ENCODE results near the gene U2AF1L4. TPM values are rescaled to one million over a fixed set of nuclear protein-coding genes. Genes with fewer than 3 reads are reported as not detected.
A peak's percentile ranks its signal among the peaks of the same experiment; 100 is the strongest.

U2AF1L4 gene
- total RNA-seq, 1 donor: 5.8 TPM

DNA sequence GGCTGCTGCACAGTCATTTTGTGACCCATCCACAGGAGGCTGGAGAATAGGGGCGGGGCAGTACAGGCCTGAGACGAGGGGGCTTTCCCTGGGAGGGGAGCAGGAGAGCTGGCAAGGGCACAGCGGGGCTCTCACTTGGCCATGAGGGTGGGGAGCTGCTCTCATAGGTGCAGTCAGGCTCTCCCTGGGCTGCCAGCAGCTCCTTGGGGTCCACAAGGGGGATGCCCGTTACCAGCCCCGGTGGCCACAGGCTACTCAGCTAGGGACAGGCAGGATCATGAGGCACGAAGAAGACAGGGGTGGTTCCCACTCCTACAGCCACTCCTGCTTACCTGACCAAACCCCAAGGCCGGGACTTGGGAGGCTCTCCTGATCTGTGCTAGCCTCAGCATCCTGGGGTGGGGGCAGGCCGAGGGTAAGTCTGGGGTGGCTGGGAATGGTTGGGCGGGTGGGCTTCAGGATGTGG is 46.6 kb upstream of the U2AF1L4 start:
- Histone ChIP-seq H3K27me3 (ENCODE audit: insufficient read depth, low read length) (peaks cover 20% of the 10 kb centered on the region), H4K20me1 (ENCODE audit: insufficient read depth, low read length) (no peaks in the 10 kb centered on the region)

DNA sequence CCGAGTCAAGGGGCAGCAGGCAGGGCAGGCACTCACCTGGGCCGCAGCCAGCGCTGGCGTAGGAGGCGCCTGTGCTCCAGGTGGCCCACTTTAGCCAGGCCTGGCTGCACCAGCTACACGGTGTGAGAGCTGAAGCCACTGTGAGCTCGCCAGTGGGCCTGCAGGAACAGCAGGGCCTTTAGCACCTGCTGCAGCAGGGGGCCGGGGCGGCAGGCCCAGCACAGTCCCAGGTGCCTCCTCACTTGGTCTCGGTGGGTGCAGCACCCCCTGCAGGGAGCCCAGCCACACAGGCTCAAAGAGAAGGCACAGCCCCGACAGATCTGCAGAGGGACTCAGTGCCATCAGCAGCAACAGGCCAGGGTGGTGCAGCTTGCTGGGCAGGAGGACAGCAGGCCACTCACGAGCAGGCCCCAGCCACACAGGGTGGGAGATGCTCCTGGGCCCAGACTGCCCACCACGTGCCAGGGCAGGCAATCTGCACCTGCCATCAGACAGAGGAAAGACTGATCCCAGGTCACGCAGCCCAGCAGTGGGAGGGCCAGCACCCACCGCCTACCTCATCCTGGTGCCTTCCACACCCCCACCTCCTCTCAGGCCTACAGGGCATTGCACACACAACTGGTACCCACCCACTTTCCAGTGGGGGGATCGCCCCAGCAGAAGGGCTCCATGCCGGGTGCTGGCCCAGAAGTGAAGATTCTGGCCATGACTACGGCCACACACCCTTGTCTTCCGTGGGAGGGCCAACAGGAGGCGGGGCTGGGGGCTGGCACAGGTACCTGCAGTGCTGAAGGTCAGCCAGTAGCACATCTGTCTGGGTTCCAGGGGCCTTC is 46.0 kb upstream of the U2AF1L4 start:
- no peak overlapping the region for H2AFZ ChIP-seq (ENCODE audit: low read length)
- no peaks in the 10 kb centered on the region for H3K79me2 ChIP-seq (ENCODE audit: insufficient read depth, low read length)
- H3K27ac ChIP-seq (ENCODE audit: low read depth, low read length): no peak overlapping the region
- no peak for TF ChIP-seq CTCF (IDR thresholded peaks at IDR 0.05; ENCODE audit: extremely low read depth, low read depth, low read length)
- no peaks in the 10 kb centered on the region for H4K20me1 ChIP-seq (ENCODE audit: insufficient read depth, low read length)
- peaks cover 2% of the 10 kb centered on the region for H3K4me1 ChIP-seq (ENCODE audit: insufficient read depth, low read length)
- no peaks in the 10 kb centered on the region for H3K9me3 ChIP-seq (ENCODE audit: low read depth, low read length)
- H3K4me3 ChIP-seq (ENCODE audit: insufficient read depth, low read length): no peak overlapping the region
- peak; percentile 84 for DNase-seq (ENCODE audit: insufficient read length, low spot score, missing footprints)
- peaks cover 14% of the 10 kb centered on the region for H3K27me3 ChIP-seq (ENCODE audit: insufficient read depth, low read length)
- H3K36me3 ChIP-seq (ENCODE audit: insufficient read depth, low read length): no peaks in the 10 kb centered on the region
- no peak overlapping the region for H3K4me2 ChIP-seq (ENCODE audit: insufficient read depth, low read length)

More for the DNA sequence above, 46.6 kb upstream of the U2AF1L4 start:
- no peak overlapping the region for H3K4me3 ChIP-seq (ENCODE audit: insufficient read depth, low read length)
- H2AFZ ChIP-seq (ENCODE audit: low read length): no peak overlapping the region
- H3K79me2 ChIP-seq (ENCODE audit: insufficient read depth, low read length): no peaks in the 10 kb centered on the region
- no peaks in the 10 kb centered on the region for H3K9me3 ChIP-seq (ENCODE audit: low read depth, low read length)
- H3K36me3 ChIP-seq (ENCODE audit: insufficient read depth, low read length): no peaks in the 10 kb centered on the region
- peaks cover 2% of the 10 kb centered on the region for H3K4me1 ChIP-seq (ENCODE audit: insufficient read depth, low read length)
- no peak overlapping the region for H3K27ac ChIP-seq (ENCODE audit: low read depth, low read length)
- DNase-seq (ENCODE audit: insufficient read length, low spot score, missing footprints): peak; percentile 62
- no peak overlapping the region for H3K4me2 ChIP-seq (ENCODE audit: insufficient read depth, low read length)
- no peak for TF ChIP-seq CTCF (IDR thresholded peaks at IDR 0.05; ENCODE audit: extremely low read depth, low read depth, low read length)

- H3K9me3 ChIP-seq (ENCODE audit: low read depth, low read length): no peaks in the 10 kb centered on the region
- peaks cover 5% of the 10 kb centered on the region for H3K27me3 ChIP-seq (ENCODE audit: insufficient read depth, low read length)
- no peak for TF ChIP-seq CTCF (IDR thresholded peaks at IDR 0.05; ENCODE audit: extremely low read depth, low read depth, low read length)
- peak; percentile 67 for DNase-seq (ENCODE audit: insufficient read length, low spot score, missing footprints)
- no peak overlapping the region for H3K4me2 ChIP-seq (ENCODE audit: insufficient read depth, low read length)
- H3K36me3 ChIP-seq (ENCODE audit: insufficient read depth, low read length): no peaks in the 10 kb centered on the region
- H3K79me2 ChIP-seq (ENCODE audit: insufficient read depth, low read length): no peaks in the 10 kb centered on the region
- no peak overlapping the region for H3K27ac ChIP-seq (ENCODE audit: low read depth, low read length)
- H4K20me1 ChIP-seq (ENCODE audit: insufficient read depth, low read length): no peaks in the 10 kb centered on the region
- H3K4me3 ChIP-seq (ENCODE audit: insufficient read depth, low read length): no peak overlapping the region
- no peak overlapping the region for H2AFZ ChIP-seq (ENCODE audit: low read length)
- H3K4me1 ChIP-seq (ENCODE audit: insufficient read depth, low read length): peaks cover 2% of the 10 kb centered on the region
These were observed 45.0 kb upstream of the U2AF1L4 start for GRCh38 chr19:35789978-35790944.

Data from osteoblast (primary cell).